Thyroid gland (tissue), 4 donors: ENCODE measurements around the gene ZCCHC18.
"Not testable (repeated sequence)": the region's sequence is repeated elsewhere in the genome, so short reads cannot be mapped to it uniquely, and the experiment has no call there.

Experiments used
- CTCF ChIP-seq, 6 experiments: fragments of 200-600 bp in 3 of 6; fragments of 450-650 bp in 3 of 6; sonication (generic) in 3 of 6; IDR thresholded peaks; one replicate each; pipeline ENCODE4 v1.5.1; 2016 to 2019; ENCODE audit warnings: antibody characterized with exemption in 6 of 6, mild to moderate bottlenecking in 2 of 6, inconsistent platforms in 1 of 6, moderate library complexity in 1 of 6
- POLR2A ChIP-seq, 2 donors: fragments of 450-650 bp; IDR thresholded peaks; one replicate each; pipeline ENCODE4 v1.6.1; 2017; ENCODE audit warnings: antibody characterized with exemption in 2 of 2, mild to moderate bottlenecking in 2 of 2, moderate library complexity in 1 of 2

GRCh38 chrX:104062636-104063035, 49.7 kb upstream of the ZCCHC18 start:
- not testable (repeated sequence) for TF ChIP-seq CTCF, POLR2A (IDR thresholded peaks at IDR 0.05)
